Endodermal cell (in vitro differentiated cells): ENCODE results near the gene LPP. TPM values are rescaled to one million over a fixed set of nuclear protein-coding genes. Genes with fewer than 3 reads are reported as not detected.

Experiments
- DNase-seq: peaks from one replicate; pipeline ENCODE4 v3.0.0-alpha.2; 2017
- H3K27ac ChIP-seq: 2 replicates; pipeline ENCODE4 v1.5.1; 2013; ENCODE audit warnings: mild to moderate bottlenecking, low read depth, low read length, moderate library complexity
- H3K27me3 ChIP-seq: 2 replicates; pipeline ENCODE4 v1.6.1; 2013; ENCODE audit warnings: mild to moderate bottlenecking, low read length, moderate library complexity; ENCODE audit not compliant: insufficient read depth, control insufficient read depth, poor library complexity, severe bottlenecking
- H3K36me3 ChIP-seq: 2 replicates; pipeline ENCODE4 v1.7.0; 2013; ENCODE audit warnings: mild to moderate bottlenecking, low read length, moderate library complexity; ENCODE audit not compliant: control insufficient read depth, insufficient read depth
- H3K4me1 ChIP-seq: one replicate; pipeline ENCODE4 v1.7.0; 2013; ENCODE audit warnings: low read length; ENCODE audit not compliant: control insufficient read depth, insufficient read depth
- H3K4me3 ChIP-seq: 2 replicates; pipeline ENCODE4 v1.5.1; 2013; ENCODE audit warnings: mild to moderate bottlenecking, low read length, moderate library complexity
- H3K9ac ChIP-seq: 2 replicates; pipeline ENCODE4 v1.6.1; 2013; ENCODE audit warnings: mild to moderate bottlenecking, low read length, moderate library complexity; ENCODE audit not compliant: poor library complexity, severe bottlenecking; ENCODE audit errors: extremely low read depth
- H3K9me3 ChIP-seq: 2 replicates; pipeline ENCODE4 v1.6.1; 2013; ENCODE audit warnings: mild to moderate bottlenecking, low read length, moderate library complexity; ENCODE audit not compliant: control insufficient read depth
- H3K27ac Mint-ChIP-seq: 2 replicates; pipeline ENCODE4 v1.8.0; 2020; ENCODE audit warnings: mixed read lengths
- H3K27me3 Mint-ChIP-seq: 2 replicates; pipeline ENCODE4 v1.8.0; 2021; ENCODE audit warnings: mild to moderate bottlenecking, mixed read lengths; ENCODE audit not compliant: insufficient read depth
- H3K36me3 Mint-ChIP-seq: 2 replicates; pipeline ENCODE4 v1.8.0; 2020; ENCODE audit warnings: low read depth, mixed read lengths
- H3K4me1 Mint-ChIP-seq: 2 replicates; pipeline ENCODE4 v1.8.0; 2020; ENCODE audit warnings: mixed read lengths
- H3K4me3 Mint-ChIP-seq: 2 replicates; pipeline ENCODE4 v1.8.0; 2020; ENCODE audit warnings: mild to moderate bottlenecking, moderate library complexity, mixed read lengths
- H3K9me3 Mint-ChIP-seq: 2 replicates; pipeline ENCODE4 v1.8.0; 2020; ENCODE audit warnings: mild to moderate bottlenecking, mixed read lengths
- WGBS, 2 experiments: methylation state at CpG; one replicate each; pipeline versions ENCODE4 v1.1.5 to v1.1.7; 2013; ENCODE audit warnings: missing lambda C conversion rate in 2 of 2, mixed read lengths in 1 of 2; ENCODE audit not compliant: insufficient coverage in 1 of 2, insufficient read length in 1 of 2; 5-methylcytosine and 5-hydroxymethylcytosine counted together
- total RNA-seq, 2 donors: library from RNA; stranded (reverse); fragmentation: NEBNext Ultra II Directional in 1 of 2; extraction: Animal tissue kit (Norgen Biotek cat#: 25700) in 1 of 2; gene quantifications; 2 replicates in 1 of 2; 3 replicates in 1 of 2; pipeline ENCODE4 v1.2.1, GENCODE V29; 2021
- TF ChIP-seq, protein P1 (sequence below): fragments of 200-600 bp; sonication (generic); conservative IDR thresholded peaks from 2 replicates; pipeline ENCODE4 v1.5.0; 2021; ENCODE audit warnings: antibody characterized with exemption, mild to moderate bottlenecking

LPP gene
- total RNA-seq, 2 donors from 2014 or later, result 78.0 to 105 TPM

DNA sequence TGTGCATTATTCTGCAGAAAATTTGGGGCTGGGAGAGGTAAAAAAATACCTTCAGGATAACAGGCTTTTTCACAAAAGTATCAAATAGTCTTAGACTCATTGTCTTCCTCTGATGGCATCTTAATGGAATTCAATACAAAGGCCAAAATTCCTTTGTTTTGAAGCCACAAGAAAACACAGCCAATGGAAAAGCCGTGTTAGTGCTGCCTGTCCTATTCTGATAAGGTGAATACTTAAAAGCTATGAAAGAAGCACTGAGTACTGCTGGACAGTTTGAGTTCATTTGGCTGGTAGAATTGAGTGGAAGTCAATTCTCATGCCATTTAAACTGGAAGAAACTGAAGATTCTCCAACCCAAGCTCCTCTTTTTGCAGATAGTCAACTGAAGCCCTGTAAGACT is 622.5 kb downstream of the LPP start:
- Histone ChIP-seq H3K27me3 (no peaks in the 10 kb centered on the region), H3K27ac (no peak overlapping the region), H3K9ac (no peak overlapping the region), H3K4me1 (no peaks in the 10 kb centered on the region), H3K9me3 (no peaks in the 10 kb centered on the region), H3K36me3 (peaks cover 6% of the 10 kb centered on the region), H3K4me3 (no peak overlapping the region)
- Mint-ChIP-seq H3K36me3 (no peaks in the 10 kb centered on the region), H3K9me3 (no peaks in the 10 kb centered on the region), H3K27ac (no peak overlapping the region), H3K4me1 (peaks cover 16% of the 10 kb centered on the region), H3K4me3 (no peak overlapping the region), H3K27me3 (no peaks in the 10 kb centered on the region)
- 87 to 100% methylated on average over 1 of the region's 1 CpG for WGBS, 2 experiments
- TF ChIP-seq, protein P1, sequence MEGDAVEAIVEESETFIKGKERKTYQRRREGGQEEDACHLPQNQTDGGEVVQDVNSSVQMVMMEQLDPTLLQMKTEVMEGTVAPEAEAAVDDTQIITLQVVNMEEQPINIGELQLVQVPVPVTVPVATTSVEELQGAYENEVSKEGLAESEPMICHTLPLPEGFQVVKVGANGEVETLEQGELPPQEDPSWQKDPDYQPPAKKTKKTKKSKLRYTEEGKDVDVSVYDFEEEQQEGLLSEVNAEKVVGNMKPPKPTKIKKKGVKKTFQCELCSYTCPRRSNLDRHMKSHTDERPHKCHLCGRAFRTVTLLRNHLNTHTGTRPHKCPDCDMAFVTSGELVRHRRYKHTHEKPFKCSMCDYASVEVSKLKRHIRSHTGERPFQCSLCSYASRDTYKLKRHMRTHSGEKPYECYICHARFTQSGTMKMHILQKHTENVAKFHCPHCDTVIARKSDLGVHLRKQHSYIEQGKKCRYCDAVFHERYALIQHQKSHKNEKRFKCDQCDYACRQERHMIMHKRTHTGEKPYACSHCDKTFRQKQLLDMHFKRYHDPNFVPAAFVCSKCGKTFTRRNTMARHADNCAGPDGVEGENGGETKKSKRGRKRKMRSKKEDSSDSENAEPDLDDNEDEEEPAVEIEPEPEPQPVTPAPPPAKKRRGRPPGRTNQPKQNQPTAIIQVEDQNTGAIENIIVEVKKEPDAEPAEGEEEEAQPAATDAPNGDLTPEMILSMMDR, result no peak
- DNase-seq, result no peak

DNA sequence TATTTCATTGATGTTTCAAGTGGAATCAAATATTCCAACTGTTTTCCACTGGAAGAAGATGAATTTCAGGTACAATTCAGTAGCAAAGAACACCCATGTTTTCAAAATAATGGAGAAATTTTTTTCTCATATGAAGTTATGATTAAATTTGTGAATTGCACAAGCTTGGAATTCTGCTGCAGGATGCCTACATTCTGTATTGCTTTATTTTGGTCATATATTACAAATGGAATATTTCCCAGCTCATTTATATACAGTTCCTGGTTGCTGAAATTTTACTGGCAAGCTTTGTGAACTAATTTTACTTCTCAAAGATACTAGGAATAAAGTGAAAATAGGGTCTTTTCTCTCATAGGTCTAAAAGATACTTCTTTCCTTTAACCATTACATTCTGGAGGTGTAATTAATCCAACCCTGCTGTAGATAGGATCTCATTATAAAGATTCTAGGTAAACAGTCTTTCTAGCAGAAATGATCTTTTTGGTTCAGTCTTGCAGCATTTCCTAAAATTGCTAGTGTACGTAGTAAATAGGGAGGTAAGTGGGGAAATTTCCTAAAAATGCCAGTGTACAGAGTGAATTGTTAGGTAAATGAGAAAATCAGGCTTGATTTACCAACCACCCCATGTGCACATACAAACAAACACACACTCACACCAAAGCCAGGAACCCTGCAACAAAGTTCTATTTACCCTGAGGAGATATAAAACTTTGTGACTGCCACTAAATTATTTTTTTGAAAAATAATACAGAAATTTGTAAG is 624.3 kb downstream of the LPP start:
- Mint-ChIP-seq H3K36me3 (no peaks in the 10 kb centered on the region), H3K27ac (peak overlapping the region; percentile 58), H3K9me3 (no peaks in the 10 kb centered on the region), H3K27me3 (no peaks in the 10 kb centered on the region), H3K4me1 (peaks cover 16% of the 10 kb centered on the region), H3K4me3 (no peak overlapping the region)
- Histone ChIP-seq H3K27me3 (no peaks in the 10 kb centered on the region), H3K9ac (no peak overlapping the region), H3K36me3 (peaks cover 6% of the 10 kb centered on the region), H3K9me3 (no peaks in the 10 kb centered on the region), H3K4me1 (no peaks in the 10 kb centered on the region), H3K4me3 (no peak overlapping the region), H3K27ac (no peak overlapping the region)
- DNase-seq, result no peak
- WGBS, 2 experiments, result 96 to 100% methylated on average over 1 of the region's 1 CpG
- TF ChIP-seq, protein P1, result no peak

DNA sequence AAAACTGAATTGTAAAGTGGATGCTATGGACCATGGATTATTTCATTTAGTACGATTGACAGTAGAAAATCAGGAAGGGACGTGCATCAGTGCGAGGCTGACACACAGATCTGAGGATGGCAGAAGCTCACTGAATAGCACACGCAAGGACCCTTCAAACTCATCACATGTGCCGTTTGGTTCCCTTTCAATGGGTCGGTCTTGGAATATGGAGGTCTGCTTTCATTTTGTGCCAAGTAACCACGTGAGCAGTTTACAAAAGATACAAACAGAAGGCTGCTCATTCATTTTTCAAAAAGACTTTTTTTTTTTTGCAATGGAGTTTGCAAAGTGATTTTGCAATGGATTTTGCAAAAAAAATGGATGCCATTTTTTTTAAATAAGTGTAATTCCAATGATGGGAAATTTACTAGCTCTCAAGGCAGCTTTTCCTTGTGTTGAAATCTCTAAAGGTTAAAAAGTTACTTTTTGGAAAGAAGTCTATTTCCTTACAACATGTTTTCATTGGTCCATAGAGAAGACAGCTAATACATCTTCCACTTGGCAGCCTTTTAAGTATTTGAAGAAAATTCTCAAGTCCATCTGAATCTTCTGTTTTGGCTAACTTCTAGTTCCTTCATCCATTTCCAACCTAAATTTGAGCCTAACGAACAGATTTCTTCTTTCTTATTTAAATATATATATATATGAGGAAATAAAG is 625.5 kb downstream of the LPP start:
- no peak overlapping the region for H3K27ac ChIP-seq

More for the DNA sequence above, 625.5 kb downstream of the LPP start:
- H3K27me3 ChIP-seq, result no peaks in the 10 kb centered on the region
- no peak overlapping the region for H3K4me3 Mint-ChIP-seq
- DNase-seq, result no peak
- TF ChIP-seq, protein P1, result no peak
- H3K36me3 ChIP-seq, result peaks cover 6% of the 10 kb centered on the region
- no peak overlapping the region for H3K9ac ChIP-seq
- no peaks in the 10 kb centered on the region for H3K9me3 Mint-ChIP-seq
- H3K4me1 ChIP-seq, result no peaks in the 10 kb centered on the region
- no peak overlapping the region for H3K27ac Mint-ChIP-seq
- 92 to 93% methylated on average over 7 of the region's 8 CpGs for WGBS, 2 experiments
- no peaks in the 10 kb centered on the region for H3K36me3 Mint-ChIP-seq
- H3K27me3 Mint-ChIP-seq, result no peaks in the 10 kb centered on the region
- H3K4me3 ChIP-seq, result no peak overlapping the region
- peaks cover 16% of the 10 kb centered on the region for H3K4me1 Mint-ChIP-seq
- H3K9me3 ChIP-seq, result no peaks in the 10 kb centered on the region
